Kidney (tissue), 14 donors: ENCODE measurements around the gene VPS35L. TPM values are rescaled to one million over a fixed set of nuclear protein-coding genes. Genes with fewer than 3 reads are reported as not detected.

Experiments used
- DNase-seq, 5 donors: peaks; one replicate each; pipeline ENCODE4 v3.0.0-alpha.2; 2013 to 2020
- FAIRE-seq: peaks from 2 replicates; lab custom pipeline; 2012; peaks lifted over from hg19 to GRCh38; lab: Jason Lieb, UNC
- H3K27ac ChIP-seq, 2 donors: one replicate each; pipeline ENCODE4 v1.7.0; 2013; ENCODE audit warnings: low read depth in 2 of 2, low read length in 2 of 2, inconsistent platforms in 1 of 2
- H3K27me3 ChIP-seq: one replicate; pipeline ENCODE4 v1.7.1; 2013; ENCODE audit warnings: low read length, inconsistent platforms; ENCODE audit not compliant: control insufficient read depth, insufficient read depth
- H3K36me3 ChIP-seq, 3 donors: one replicate each; pipeline versions ENCODE4 v1.7.0 to v1.7.1; 2013; ENCODE audit warnings: low read length in 3 of 3, control low read depth in 1 of 3, inconsistent platforms in 1 of 3; ENCODE audit not compliant: insufficient read depth in 3 of 3, control insufficient read depth in 2 of 3
- H3K4me1 ChIP-seq, 3 donors: one replicate each; pipeline versions ENCODE4 v1.7.0 to v1.7.1; 2013; ENCODE audit warnings: low read length in 3 of 3, inconsistent platforms in 1 of 3, low read depth in 1 of 3; ENCODE audit not compliant: control insufficient read depth in 2 of 3, insufficient read depth in 2 of 3
- H3K4me3 ChIP-seq, 3 donors: one replicate each; pipeline versions ENCODE4 v1.7.0 to v1.8.1; 2013; ENCODE audit warnings: low read length in 3 of 3, control low read depth in 1 of 3, inconsistent platforms in 1 of 3
- H3K9ac ChIP-seq, 3 donors: one replicate each; pipeline versions ENCODE4 v1.7.0 to v1.7.1; 2013; ENCODE audit warnings: low read length in 3 of 3, control low read depth in 1 of 3, inconsistent platforms in 1 of 3
- H3K9me3 ChIP-seq, 3 donors: one replicate each; pipeline versions ENCODE4 v1.7.0 to v1.7.1; 2013; ENCODE audit warnings: low read length in 3 of 3, control low read depth in 1 of 3, inconsistent platforms in 1 of 3; ENCODE audit not compliant: control insufficient read depth in 2 of 3, insufficient read depth in 1 of 3
- CTCF ChIP-seq: IDR thresholded peaks from 3 replicates; pipeline ENCODE4 v1.5.1; 2012; ENCODE audit warnings: mild to moderate bottlenecking, moderate library complexity, borderline replicate concordance; ENCODE audit not compliant: insufficient read depth; ENCODE audit errors: extremely low read depth
- intact Hi-C: fragments of 100-400 bp; cut with DNase I; formaldehyde crosslinking; loops from one replicate; pipeline ENCODE4 v1.11.1; 2022
- polyA plus RNA-seq: library from polyadenylated mRNA; stranded (reverse); fragments of 350-450 nt; fragmentation: Illumina TruSeq; extraction: RNeasy Lipid Tissue Mini Kit (QIAGEN cat#74804); gene quantifications from one replicate; pipeline ENCODE4 v1.2.3, GENCODE V29; 2014; ENCODE audit warnings: low read depth, low replicate concordance; ENCODE audit not compliant: insufficient read depth
- total RNA-seq: library from RNA; stranded (reverse); fragmentation: NEBNext Ultra II Directional; extraction: Animal tissue kit (Norgen Biotek cat#: 25700); gene quantifications from one replicate; pipeline ENCODE4 v1.2.1, GENCODE V29; 2021
- donor health status: control.
- donor health status: control.
- donor health status: control.
- donor health status: control.
- donor health status: control.
- donor health status: DM: yes; HTN: yes; CAD: no.
- donor health status: Normal renal cell carcinoma (clear cell type).

Gene VPS35L
- total and polyA plus RNA-seq, 2 donors from 2014 or later = 42.4 to 63.5 TPM

GRCh38 chr16:19517424-19518089 lies 37.9 kb upstream of the VPS35L start:
- peaks cover 0 to 19% (median 10%) of the 10 kb centered on the region in 3 donors for H3K36me3 ChIP-seq
- peak in 1 of 5 donors; percentile 44 for DNase-seq
- H3K4me1 ChIP-seq = peaks cover 4 to 8% (median 7%) of the 10 kb centered on the region in 3 donors
- no peak overlapping the region for H3K27ac ChIP-seq
- no peak for FAIRE-seq
- H3K9ac ChIP-seq = no peak overlapping the region
- no peaks in the 10 kb centered on the region for H3K9me3 ChIP-seq
- H3K27me3 ChIP-seq = no peaks in the 10 kb centered on the region
- no peak for TF ChIP-seq CTCF
- no peak overlapping the region for H3K4me3 ChIP-seq
- intact Hi-C loops = no loop called here

GRCh38 chr16:19518388-19518787 lies 37.1 kb upstream of the VPS35L start:
- intact Hi-C loops = no loop called here
- Histone ChIP-seq H3K27ac (no peak overlapping the region), H3K27me3 (no peaks in the 10 kb centered on the region), H3K9me3 (no peaks in the 10 kb centered on the region), H3K36me3 (peaks cover 0 to 19% (median 10%) of the 10 kb centered on the region in 3 donors), H3K4me1 (peaks cover 5 to 8% (median 7%) of the 10 kb centered on the region in 3 donors), H3K9ac (no peak overlapping the region), H3K4me3 (no peak overlapping the region)
- no peak for TF ChIP-seq CTCF
- DNase-seq = no peak
- FAIRE-seq = no peak

GRCh38 chr16:19520861-19521331 lies 34.6 kb upstream of the VPS35L start:
- peaks cover 8 to 13% (median 8%) of the 10 kb centered on the region in 3 donors for H3K4me1 ChIP-seq
- FAIRE-seq (no peak), DNase-seq (peak in 3 of 5 donors; percentile 11 to 50 (median 47))
- H3K4me3 ChIP-seq = peak overlapping the region; percentile 74 to 88 (median 84)
- TF ChIP-seq CTCF = no peak
- H3K36me3 ChIP-seq = peaks cover 0 to 13% (median 6%) of the 10 kb centered on the region in 3 donors
- H3K9me3 ChIP-seq = no peaks in the 10 kb centered on the region
- H3K9ac ChIP-seq = peak overlapping the region; percentile 72 to 87 (median 80)
- H3K27ac ChIP-seq = peak overlapping the region; percentile 74 to 89
- no peaks in the 10 kb centered on the region for H3K27me3 ChIP-seq
- intact Hi-C loops = no loop called here
